Central memory CD8-positive, alpha-beta T cell (primary cell): ENCODE measurements around the gene KCNIP3.
"Not testable (repeated sequence)": the region's sequence is repeated elsewhere in the genome, so short reads cannot be mapped to it uniquely, and the experiment has no call there.

Experiments
- ATAC-seq: fragments of 150-1000 bp; cut with Tn5 transposase; replicated peaks from 2 replicates; pipeline ENCODE4 v1.10.0; 2022; ENCODE audit warnings: mild to moderate bottlenecking, moderate FRiP score, moderate number of reproducible peaks; ENCODE audit not compliant: poor library complexity, severe bottlenecking; ENCODE audit errors: extremely low read depth
- DNase-seq, 2 donors: peaks; one replicate each; pipeline ENCODE4 v3.0.0; 2021; ENCODE audit warnings: low spot score in 2 of 2
- H3K27ac Mint-ChIP-seq: one replicate; pipeline ENCODE4 v1.8.0; 2022; ENCODE audit warnings: low read depth, mild to moderate bottlenecking, moderate library complexity, mixed read lengths
- H3K27me3 Mint-ChIP-seq: one replicate; pipeline ENCODE4 v1.8.0; 2022; ENCODE audit warnings: mixed read lengths
- H3K36me3 Mint-ChIP-seq: one replicate; pipeline ENCODE4 v1.8.0; 2022; ENCODE audit warnings: mild to moderate bottlenecking, moderate library complexity, mixed read lengths; ENCODE audit not compliant: insufficient read depth
- H3K4me1 Mint-ChIP-seq: one replicate; pipeline ENCODE4 v1.8.0; 2022; ENCODE audit warnings: mixed read lengths
- H3K4me3 Mint-ChIP-seq: one replicate; pipeline ENCODE4 v1.8.0; 2022; ENCODE audit warnings: mild to moderate bottlenecking, moderate library complexity, mixed read lengths
- H3K9me3 Mint-ChIP-seq: one replicate; pipeline ENCODE4 v1.8.0; 2022; ENCODE audit warnings: mixed read lengths

KCNIP3 gene

GRCh38 chr2:95353613-95354468 lies 56.7 kb downstream of the KCNIP3 start:
- Mint-ChIP-seq H3K27me3 (peaks cover 9% of the 10 kb centered on the region), H3K4me3 (no peak overlapping the region), H3K27ac (no peak overlapping the region), H3K4me1 (no peaks in the 10 kb centered on the region), H3K9me3 (no peaks in the 10 kb centered on the region), H3K36me3 (no peaks in the 10 kb centered on the region)
- no peak for ATAC-seq
- DNase-seq = no peak

- H3K27me3 Mint-ChIP-seq = peaks cover 9% of the 10 kb centered on the region
- no peaks in the 10 kb centered on the region for H3K36me3 Mint-ChIP-seq
- no peak for DNase-seq
- no peak for ATAC-seq
- H3K4me3 Mint-ChIP-seq = no peak overlapping the region
- no peaks in the 10 kb centered on the region for H3K4me1 Mint-ChIP-seq
- no peak overlapping the region for H3K27ac Mint-ChIP-seq
- no peaks in the 10 kb centered on the region for H3K9me3 Mint-ChIP-seq
These were observed 57.3 kb downstream of the KCNIP3 start for GRCh38 chr2:95354469-95354901.

- peaks cover 9% of the 10 kb centered on the region for H3K27me3 Mint-ChIP-seq
- no peaks in the 10 kb centered on the region for H3K9me3 Mint-ChIP-seq
- H3K27ac Mint-ChIP-seq = no peak overlapping the region
- no peak for ATAC-seq
- H3K36me3 Mint-ChIP-seq = no peaks in the 10 kb centered on the region
- no peak for DNase-seq
- no peaks in the 10 kb centered on the region for H3K4me1 Mint-ChIP-seq
- H3K4me3 Mint-ChIP-seq = no peak overlapping the region
These were observed 57.8 kb downstream of the KCNIP3 start for GRCh38 chr2:95354925-95355324.

- H3K9me3 Mint-ChIP-seq, H3K27ac Mint-ChIP-seq, ATAC-seq: not testable (repeated sequence)
These were observed 58.3 kb downstream of the KCNIP3 start for GRCh38 chr2:95355486-95355885.

GRCh38 chr2:95356821-95357700 lies 59.9 kb downstream of the KCNIP3 start:
- no peaks in the 10 kb centered on the region for H3K9me3 Mint-ChIP-seq
- peaks cover 9% of the 10 kb centered on the region for H3K27me3 Mint-ChIP-seq
- no peak overlapping the region for H3K4me3 Mint-ChIP-seq
- ATAC-seq (no peak), DNase-seq (no peak)
- H3K27ac Mint-ChIP-seq = no peak overlapping the region
- no peaks in the 10 kb centered on the region for H3K36me3 Mint-ChIP-seq
- no peaks in the 10 kb centered on the region for H3K4me1 Mint-ChIP-seq

More at GRCh38 chr2:95355486-95355885, 58.3 kb downstream of the KCNIP3 start:
- H3K4me3 Mint-ChIP-seq, H3K27me3 Mint-ChIP-seq, H3K36me3 Mint-ChIP-seq, DNase-seq, H3K4me1 Mint-ChIP-seq: not testable (repeated sequence)

- H3K4me1 Mint-ChIP-seq = no peaks in the 10 kb centered on the region
- DNase-seq (no peak), ATAC-seq (no peak)
- peaks cover 9% of the 10 kb centered on the region for H3K27me3 Mint-ChIP-seq
- no peaks in the 10 kb centered on the region for H3K9me3 Mint-ChIP-seq
- no peak overlapping the region for H3K4me3 Mint-ChIP-seq
- H3K27ac Mint-ChIP-seq = no peak overlapping the region
- no peaks in the 10 kb centered on the region for H3K36me3 Mint-ChIP-seq
These were observed 60.7 kb downstream of the KCNIP3 start for GRCh38 chr2:95357717-95358280.

- H3K9me3 Mint-ChIP-seq = no peaks in the 10 kb centered on the region
- peaks cover 9% of the 10 kb centered on the region for H3K27me3 Mint-ChIP-seq
- H3K4me3 Mint-ChIP-seq = no peak overlapping the region
- ATAC-seq = no peak
- H3K4me1 Mint-ChIP-seq = no peaks in the 10 kb centered on the region
- H3K27ac Mint-ChIP-seq = no peak overlapping the region
- no peak for DNase-seq
- no peaks in the 10 kb centered on the region for H3K36me3 Mint-ChIP-seq
These were observed 61.9 kb downstream of the KCNIP3 start for GRCh38 chr2:95359031-95359430.

GRCh38 chr2:95359501-95359930 lies 62.4 kb downstream of the KCNIP3 start:
- no peak for DNase-seq
- ATAC-seq = no peak
- Mint-ChIP-seq H3K36me3 (no peaks in the 10 kb centered on the region), H3K27ac (no peak overlapping the region), H3K4me3 (no peak overlapping the region), H3K9me3 (no peaks in the 10 kb centered on the region), H3K4me1 (no peaks in the 10 kb centered on the region), H3K27me3 (peaks cover 9% of the 10 kb centered on the region)

- H3K27ac Mint-ChIP-seq = no peak overlapping the region
- no peak overlapping the region for H3K4me3 Mint-ChIP-seq
- H3K27me3 Mint-ChIP-seq = peaks cover 13% of the 10 kb centered on the region
- H3K4me1 Mint-ChIP-seq = no peaks in the 10 kb centered on the region
- ATAC-seq = no peak
- no peaks in the 10 kb centered on the region for H3K36me3 Mint-ChIP-seq
- DNase-seq = no peak
- H3K9me3 Mint-ChIP-seq = no peaks in the 10 kb centered on the region
These were observed 64.3 kb downstream of the KCNIP3 start for GRCh38 chr2:95361216-95361980.

- no peak overlapping the region for H3K4me3 Mint-ChIP-seq
- ATAC-seq = no peak
- peaks cover 18% of the 10 kb centered on the region for H3K27me3 Mint-ChIP-seq
- no peaks in the 10 kb centered on the region for H3K36me3 Mint-ChIP-seq
- no peaks in the 10 kb centered on the region for H3K9me3 Mint-ChIP-seq
- no peak overlapping the region for H3K27ac Mint-ChIP-seq
- no peaks in the 10 kb centered on the region for H3K4me1 Mint-ChIP-seq
- DNase-seq = no peak
These were observed 65.3 kb downstream of the KCNIP3 start for GRCh38 chr2:95362486-95362885.

GRCh38 chr2:95366514-95366913 lies 69.4 kb downstream of the KCNIP3 start:
- DNase-seq = no peak
- H3K4me1 Mint-ChIP-seq = no peaks in the 10 kb centered on the region
- H3K27me3 Mint-ChIP-seq = peaks cover 21% of the 10 kb centered on the region
- no peaks in the 10 kb centered on the region for H3K36me3 Mint-ChIP-seq
- no peak for ATAC-seq
- H3K27ac Mint-ChIP-seq = no peak overlapping the region
- no peak overlapping the region for H3K4me3 Mint-ChIP-seq
- peaks cover 6% of the 10 kb centered on the region for H3K9me3 Mint-ChIP-seq

- H3K36me3 Mint-ChIP-seq = no peaks in the 10 kb centered on the region
- H3K27me3 Mint-ChIP-seq = peaks cover 52% of the 10 kb centered on the region
- DNase-seq (no peak), ATAC-seq (no peak)
- H3K4me1 Mint-ChIP-seq = no peaks in the 10 kb centered on the region
- H3K9me3 Mint-ChIP-seq = peaks cover 6% of the 10 kb centered on the region
- H3K4me3 Mint-ChIP-seq = no peak overlapping the region
- H3K27ac Mint-ChIP-seq = no peak overlapping the region
These were observed 75.2 kb downstream of the KCNIP3 start for GRCh38 chr2:95372216-95372829.
